ENCODE measurements around the gene ZNF506.

GRCh38 chr19:19749117-19749907 is 72.2 kb downstream of the ZNF506 start:
- TF ChIP-seq CTCF (conservative IDR thresholded peaks at IDR 0.05; ENCODE audit: low read length) (no peak), EZH2phosphoT487 (IDR thresholded peaks at IDR 0.05; ENCODE audit: borderline replicate concordance) (no peak)
